Lung (tissue), 12 donors: Measurements from ENCODE around the gene RHOV. TPM values are rescaled to one million over a fixed set of nuclear protein-coding genes. Genes with fewer than 3 reads are reported as not detected.

Experiments used
- ATAC-seq: fragments of 200-7000 bp; cut with Tn5 transposase; one replicate; pipeline ENCODE4 v1.9.1; 2020; ENCODE audit warnings: moderate number of reproducible peaks; ENCODE audit not compliant: insufficient read depth, low FRiP score
- DNase-seq, 3 donors: peaks; one replicate each; pipeline ENCODE4 v3.0.0-alpha.2; 2013 to 2017
- H3K27ac ChIP-seq, 2 donors: one replicate each; pipeline ENCODE4 v1.5.1; 2013; ENCODE audit warnings: mild to moderate bottlenecking in 2 of 2, moderate library complexity in 2 of 2, control low read depth in 1 of 2, inconsistent platforms in 1 of 2, low read depth in 1 of 2, low read length in 1 of 2
- H3K27me3 ChIP-seq, 3 donors: one replicate each; pipeline ENCODE4 v1.5.1; 2013; ENCODE audit warnings: low read length in 2 of 3; ENCODE audit not compliant: control insufficient read depth in 3 of 3, insufficient read depth in 3 of 3
- H3K36me3 ChIP-seq, 4 donors: one replicate each; pipeline ENCODE4 v1.5.1; 2013; ENCODE audit warnings: low read length in 4 of 4, mild to moderate bottlenecking in 1 of 4, moderate library complexity in 1 of 4; ENCODE audit not compliant: control insufficient read depth in 4 of 4, insufficient read depth in 4 of 4
- H3K4me1 ChIP-seq, 5 donors: one replicate each; pipeline ENCODE4 v1.5.1; 2013; ENCODE audit warnings: low read length in 5 of 5, mild to moderate bottlenecking in 2 of 5, moderate library complexity in 1 of 5; ENCODE audit not compliant: control insufficient read depth in 5 of 5, insufficient read depth in 5 of 5
- H3K4me3 ChIP-seq: one replicate; pipeline ENCODE4 v1.5.1; 2013; ENCODE audit warnings: mild to moderate bottlenecking, control low read depth, moderate library complexity
- H3K9ac ChIP-seq, 2 donors: one replicate each; pipeline ENCODE4 v1.5.1; 2013; ENCODE audit warnings: low read length in 2 of 2, control low read depth in 1 of 2; ENCODE audit not compliant: insufficient read depth in 1 of 2
- H3K9me3 ChIP-seq, 4 donors: one replicate each; pipeline ENCODE4 v1.5.1; 2013; ENCODE audit warnings: low read length in 3 of 4, mild to moderate bottlenecking in 1 of 4, moderate library complexity in 1 of 4; ENCODE audit not compliant: control insufficient read depth in 4 of 4, insufficient read depth in 3 of 4
- WGBS, 2 donors: extraction: QIAGEN DNeasy Blood & Tissue Kit; methylation state at CpG; one replicate each; pipeline ENCODE4 v1.1.7; 2013; 5-methylcytosine and 5-hydroxymethylcytosine counted together
- polyA plus RNA-seq, 2 donors: library from polyadenylated mRNA; stranded (reverse); fragments of 200-250 nt; gene quantifications; one replicate each; pipeline ENCODE4 v1.2.1, GENCODE V29; 2013
- total RNA-seq, 2 donors: library from RNA; depleted of rRNA in 1 of 2; stranded (reverse); fragments of >200 nt in 1 of 2; gene quantifications; one replicate each; pipeline ENCODE4 v1.2.1, GENCODE V29; 2014 to 2021
- TF ChIP-seq, protein P1 (sequence below): IDR thresholded peaks from 2 replicates; pipeline ENCODE4 v1.5.1; 2012; ENCODE audit warnings: mild to moderate bottlenecking; ENCODE audit errors: control extremely low read depth, extremely low read depth
- donor health status: control.
- donor health status: control.
- donor health status: Bipolar disorder and iron deficiency.
- donor health status: healthy.
- donor health status: DM: yes; HTN: yes; CAD: no.

RHOV gene
- total and polyA plus RNA-seq, 4 donors = 2.1 to 8.5 (median 4.3) TPM

DNA sequence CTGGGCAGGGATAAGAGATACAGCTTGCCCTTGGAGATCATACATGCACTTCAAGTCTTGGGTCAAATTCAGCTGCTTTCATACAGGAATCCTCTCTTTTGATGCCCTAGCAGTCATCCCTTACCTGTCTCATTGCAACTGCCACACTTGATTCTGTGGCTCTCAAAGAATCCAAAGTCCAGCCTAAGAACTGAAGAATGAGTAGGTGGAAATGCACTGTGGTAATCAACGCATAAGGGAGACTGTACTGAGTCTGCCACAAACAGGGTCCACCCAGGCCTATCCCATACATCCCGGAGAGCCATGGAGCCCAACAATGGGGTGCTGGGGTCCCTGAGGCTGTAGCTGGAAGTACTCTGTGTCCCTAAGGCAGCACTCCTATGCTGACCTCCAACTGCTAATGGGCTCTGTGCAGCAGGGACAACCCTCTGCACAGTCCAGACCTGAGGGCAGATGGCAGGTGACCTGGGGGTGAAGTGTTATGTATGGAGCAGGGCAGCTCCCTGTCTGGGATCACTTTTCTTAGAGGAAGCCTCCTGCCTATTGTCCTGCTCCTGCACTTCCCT is 18.5 kb upstream of the RHOV start:
- TF ChIP-seq, protein P1, sequence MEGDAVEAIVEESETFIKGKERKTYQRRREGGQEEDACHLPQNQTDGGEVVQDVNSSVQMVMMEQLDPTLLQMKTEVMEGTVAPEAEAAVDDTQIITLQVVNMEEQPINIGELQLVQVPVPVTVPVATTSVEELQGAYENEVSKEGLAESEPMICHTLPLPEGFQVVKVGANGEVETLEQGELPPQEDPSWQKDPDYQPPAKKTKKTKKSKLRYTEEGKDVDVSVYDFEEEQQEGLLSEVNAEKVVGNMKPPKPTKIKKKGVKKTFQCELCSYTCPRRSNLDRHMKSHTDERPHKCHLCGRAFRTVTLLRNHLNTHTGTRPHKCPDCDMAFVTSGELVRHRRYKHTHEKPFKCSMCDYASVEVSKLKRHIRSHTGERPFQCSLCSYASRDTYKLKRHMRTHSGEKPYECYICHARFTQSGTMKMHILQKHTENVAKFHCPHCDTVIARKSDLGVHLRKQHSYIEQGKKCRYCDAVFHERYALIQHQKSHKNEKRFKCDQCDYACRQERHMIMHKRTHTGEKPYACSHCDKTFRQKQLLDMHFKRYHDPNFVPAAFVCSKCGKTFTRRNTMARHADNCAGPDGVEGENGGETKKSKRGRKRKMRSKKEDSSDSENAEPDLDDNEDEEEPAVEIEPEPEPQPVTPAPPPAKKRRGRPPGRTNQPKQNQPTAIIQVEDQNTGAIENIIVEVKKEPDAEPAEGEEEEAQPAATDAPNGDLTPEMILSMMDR = no peak
- no peak overlapping the region for H3K27ac ChIP-seq
- H3K36me3 ChIP-seq = peaks cover 0 to 11% (median 3%) of the 10 kb centered on the region in 4 donors
- peaks cover 0 to 17% (median 6%) of the 10 kb centered on the region in 5 donors for H3K4me1 ChIP-seq
- H3K9me3 ChIP-seq = no peaks in the 10 kb centered on the region
- WGBS, 2 donors = 87 to 90% methylated on average over 2 of the region's 2 CpGs
- no peaks in the 10 kb centered on the region for H3K27me3 ChIP-seq
- H3K4me3 ChIP-seq = no peak overlapping the region
- H3K9ac ChIP-seq = no peak overlapping the region
- ATAC-seq (no peak), DNase-seq (no peak)

DNA sequence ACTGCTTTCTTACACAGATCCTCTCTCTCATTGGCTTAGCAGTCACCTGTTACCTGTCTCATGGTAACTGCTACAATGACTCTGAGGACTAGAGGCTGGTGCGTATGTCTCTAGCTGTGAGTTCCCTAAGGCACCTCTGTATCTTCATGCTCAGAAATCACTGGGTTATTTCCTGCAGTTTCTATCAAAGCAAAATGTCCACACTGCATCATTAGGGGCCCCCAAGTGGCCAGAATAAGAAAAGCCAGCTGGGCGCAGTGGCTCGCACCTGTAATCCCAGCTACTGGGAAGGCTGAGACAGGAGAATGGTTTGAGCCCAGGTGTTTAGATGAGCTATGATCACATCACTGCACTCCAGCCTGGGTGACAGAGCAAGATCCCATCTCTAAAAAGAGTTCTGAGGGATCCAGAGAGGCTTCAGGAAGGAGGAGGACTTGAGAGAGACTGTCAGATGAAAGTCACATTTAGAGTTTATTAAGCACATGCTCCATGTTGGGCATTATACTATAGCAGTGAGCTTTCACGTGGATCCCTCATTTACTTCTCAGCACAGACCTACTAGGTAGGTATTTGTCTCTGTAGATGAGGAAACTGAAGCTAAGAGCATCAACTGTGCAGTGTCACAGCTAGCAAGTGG is 17.9 kb upstream of the RHOV start:
- no peak for ATAC-seq
- peaks cover 0 to 17% (median 6%) of the 10 kb centered on the region in 5 donors for H3K4me1 ChIP-seq
- DNase-seq = peak; percentile 40 to 64 (median 53)
- 13 to 14% methylated on average over 4 of the region's 4 CpGs for whole genome bisulfite sequencing, 2 donors
- TF ChIP-seq, protein P1 = peak; percentile 62
- no peaks in the 10 kb centered on the region for H3K9me3 ChIP-seq
- H3K36me3 ChIP-seq = peaks cover 0 to 8% (median 3%) of the 10 kb centered on the region in 4 donors
- no peak overlapping the region for H3K27ac ChIP-seq
- H3K9ac ChIP-seq = peak overlapping the region in 1 of 2 donors; percentile 64
- H3K4me3 ChIP-seq = no peak overlapping the region
- H3K27me3 ChIP-seq = no peaks in the 10 kb centered on the region

- 88 to 91% methylated on average over 5 of the region's 5 CpGs for WGBS, 2 donors
- no peak for DNase-seq
- peaks cover 0 to 5% (median 3%) of the 10 kb centered on the region in 4 donors for H3K36me3 ChIP-seq
- H3K4me1 ChIP-seq = peaks cover 0 to 17% (median 6%) of the 10 kb centered on the region in 5 donors
- TF ChIP-seq, protein P1 = no peak
- no peak for ATAC-seq
- H3K9me3 ChIP-seq = no peaks in the 10 kb centered on the region
- H3K27ac ChIP-seq = no peak overlapping the region
- no peaks in the 10 kb centered on the region for H3K27me3 ChIP-seq
- H3K9ac ChIP-seq = no peak overlapping the region
- no peak overlapping the region for H3K4me3 ChIP-seq
Observed at GRCh38 chr15:40891138-40891537, 17.1 kb upstream of the RHOV start.

- TF ChIP-seq, protein P1 = no peak
- H3K36me3 ChIP-seq = no peaks in the 10 kb centered on the region
- no peak overlapping the region for H3K27ac ChIP-seq
- no peaks in the 10 kb centered on the region for H3K27me3 ChIP-seq
- DNase-seq (no peak), ATAC-seq (no peak)
- H3K9me3 ChIP-seq = no peaks in the 10 kb centered on the region
- no peak overlapping the region for H3K4me3 ChIP-seq
- H3K4me1 ChIP-seq = peaks cover 0 to 6% (median 0%) of the 10 kb centered on the region in 5 donors
- H3K9ac ChIP-seq = no peak overlapping the region
Observed at GRCh38 chr15:40889112-40889511, 15.1 kb upstream of the RHOV start.
